Uterus (tissue), 4 donors: ENCODE data around the gene DOK3. TPM values are rescaled to one million over a fixed set of nuclear protein-coding genes. Genes with fewer than 3 reads are reported as not detected.

Experiments used
- DNase-seq, 2 donors: peaks; one replicate each; pipeline ENCODE4 v3.0.0-alpha.2; 2019 to 2020
- H3K27ac ChIP-seq, 2 donors: fragments of 200-600 bp; sonication (generic); 1 replicate in 1 of 2; 2 replicates in 1 of 2; pipeline ENCODE4 v1.5.1; 2016 to 2018
- H3K27me3 ChIP-seq, 2 donors: fragments of 200-600 bp; sonication (generic); one replicate each; pipeline ENCODE4 v1.5.1; 2018 to 2019; ENCODE audit warnings: control low read depth in 1 of 2
- H3K36me3 ChIP-seq, 2 donors: fragments of 200-600 bp; sonication (generic); one replicate each; pipeline ENCODE4 v1.5.1; 2019; ENCODE audit warnings: control low read depth in 1 of 2
- H3K4me1 ChIP-seq, 2 donors: fragments of 200-600 bp; sonication (generic); one replicate each; pipeline ENCODE4 v1.5.1; 2018 to 2019; ENCODE audit warnings: control low read depth in 1 of 2
- H3K4me3 ChIP-seq, 2 donors: fragments of 200-600 bp; sonication (generic); 1 replicate in 1 of 2; 2 replicates in 1 of 2; pipeline ENCODE4 v1.5.1; 2018 to 2019; ENCODE audit warnings: mild to moderate bottlenecking in 1 of 2
- H3K9me3 ChIP-seq, 2 donors: fragments of 200-600 bp; sonication (generic); one replicate each; pipeline ENCODE4 v1.5.1; 2019; ENCODE audit warnings: control low read depth in 1 of 2
- CTCF ChIP-seq, 4 experiments: fragments of 200-600 bp in 2 of 4; fragments of 450-650 bp in 2 of 4; sonication (generic) in 2 of 4; IDR thresholded peaks; one replicate each; pipeline ENCODE4 v1.5.1; 2016 to 2019; ENCODE audit warnings: antibody characterized with exemption in 4 of 4, mild to moderate bottlenecking in 2 of 4, moderate library complexity in 1 of 4
- POLR2A ChIP-seq, 2 donors: fragments of 450-650 bp; IDR thresholded peaks; one replicate each; pipeline ENCODE4 v1.6.1; 2016; ENCODE audit warnings: antibody characterized with exemption in 2 of 2, mild to moderate bottlenecking in 1 of 2, moderate library complexity in 1 of 2
- intact Hi-C: fragments of 100-400 bp; cut with DNase I; formaldehyde crosslinking; loops from one replicate; pipeline ENCODE4 v1.15.1; 2023; ENCODE audit warnings: low total_unique reads
- total RNA-seq, 4 donors: library from RNA; depleted of rRNA in 3 of 4; stranded (reverse); fragments of >200 nt in 3 of 4; gene quantifications; one replicate each; pipeline versions ENCODE4 v1.1.0 to v1.2.4, GENCODE V29; 2014 to 2023
- donor health status: DM: yes; HTN: yes; CAD: no.

The DOK3 gene
- total RNA-seq, 4 donors from 2014 or later = 3.6 to 20.0 (median 7.1) TPM

GRCh38 chr5:177467436-177467835 is 42.2 kb downstream of the DOK3 start:
- Histone ChIP-seq H3K4me1 (peaks cover 0 to 14% of the 10 kb centered on the region in 2 donors), H3K27me3 (no peaks in the 10 kb centered on the region), H3K36me3 (no peaks in the 10 kb centered on the region), H3K9me3 (no peaks in the 10 kb centered on the region), H3K4me3 (no peak overlapping the region), H3K27ac (no peak overlapping the region)
- TF ChIP-seq POLR2A (IDR thresholded peaks at IDR 0.05) (no peak), CTCF (IDR thresholded peaks at IDR 0.05) (no peak)
- intact Hi-C loops = no loop called here
- no peak for DNase-seq

DNA sequence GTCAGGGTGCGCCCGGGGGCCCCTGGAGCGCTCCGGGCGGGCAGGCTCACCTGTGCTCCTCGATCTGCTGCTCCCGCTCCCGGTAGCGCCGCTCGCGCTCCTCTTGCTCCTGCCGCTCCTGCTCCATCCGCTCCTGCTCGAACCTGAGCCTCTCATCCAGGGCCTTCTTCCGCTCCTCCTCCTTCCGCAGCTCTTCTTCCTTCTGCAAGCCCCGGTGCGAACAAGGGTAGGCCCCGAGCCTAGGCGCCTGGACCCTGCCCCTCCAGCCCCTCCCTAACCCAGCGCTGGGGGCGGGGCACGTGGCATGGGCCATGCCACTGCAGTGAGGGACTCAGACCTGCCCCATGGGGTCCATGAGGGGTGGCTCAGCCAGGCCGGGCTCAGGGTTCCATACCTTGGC is 42.8 kb downstream of the DOK3 start:
- TF ChIP-seq POLR2A (IDR thresholded peaks at IDR 0.05) (no peak), CTCF (IDR thresholded peaks at IDR 0.05) (no peak)
- no peaks in the 10 kb centered on the region for H3K9me3 ChIP-seq
- no peak overlapping the region for H3K27ac ChIP-seq
- intact Hi-C loops = no loop called here
- H3K4me3 ChIP-seq = no peak overlapping the region
- no peaks in the 10 kb centered on the region for H3K36me3 ChIP-seq
- H3K4me1 ChIP-seq = peaks cover 0 to 9% of the 10 kb centered on the region in 2 donors
- no peaks in the 10 kb centered on the region for H3K27me3 ChIP-seq
- no peak for DNase-seq

DNA sequence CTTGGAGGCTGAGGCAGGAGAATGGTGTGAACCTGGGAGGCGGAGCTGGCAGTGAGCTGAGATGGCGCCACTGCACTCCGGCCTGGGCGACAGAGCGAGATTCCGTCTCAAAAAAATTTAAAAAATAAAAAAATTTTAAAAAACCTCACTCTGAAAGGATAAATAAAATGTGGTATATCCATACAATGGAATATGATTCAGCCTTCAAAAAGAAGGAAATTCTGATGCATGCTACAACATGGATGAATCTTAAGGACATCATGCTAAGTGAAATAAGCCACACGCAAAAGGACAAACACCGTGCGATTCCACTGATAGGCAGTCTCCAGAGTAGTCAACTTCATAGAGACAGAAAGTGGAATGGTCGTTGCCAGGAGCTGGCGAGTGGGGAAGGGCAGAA is 44.6 kb downstream of the DOK3 start:
- no peak overlapping the region for H3K4me3 ChIP-seq
- H3K27ac ChIP-seq = no peak overlapping the region
- H3K9me3 ChIP-seq = no peaks in the 10 kb centered on the region
- intact Hi-C loops = no loop called here
- no peaks in the 10 kb centered on the region for H3K36me3 ChIP-seq
- no peak for TF ChIP-seq POLR2A (IDR thresholded peaks at IDR 0.05)
- no peak for TF ChIP-seq CTCF (IDR thresholded peaks at IDR 0.05)
- DNase-seq = no peak
- H3K27me3 ChIP-seq = no peaks in the 10 kb centered on the region
- H3K4me1 ChIP-seq = no peaks in the 10 kb centered on the region

DNA sequence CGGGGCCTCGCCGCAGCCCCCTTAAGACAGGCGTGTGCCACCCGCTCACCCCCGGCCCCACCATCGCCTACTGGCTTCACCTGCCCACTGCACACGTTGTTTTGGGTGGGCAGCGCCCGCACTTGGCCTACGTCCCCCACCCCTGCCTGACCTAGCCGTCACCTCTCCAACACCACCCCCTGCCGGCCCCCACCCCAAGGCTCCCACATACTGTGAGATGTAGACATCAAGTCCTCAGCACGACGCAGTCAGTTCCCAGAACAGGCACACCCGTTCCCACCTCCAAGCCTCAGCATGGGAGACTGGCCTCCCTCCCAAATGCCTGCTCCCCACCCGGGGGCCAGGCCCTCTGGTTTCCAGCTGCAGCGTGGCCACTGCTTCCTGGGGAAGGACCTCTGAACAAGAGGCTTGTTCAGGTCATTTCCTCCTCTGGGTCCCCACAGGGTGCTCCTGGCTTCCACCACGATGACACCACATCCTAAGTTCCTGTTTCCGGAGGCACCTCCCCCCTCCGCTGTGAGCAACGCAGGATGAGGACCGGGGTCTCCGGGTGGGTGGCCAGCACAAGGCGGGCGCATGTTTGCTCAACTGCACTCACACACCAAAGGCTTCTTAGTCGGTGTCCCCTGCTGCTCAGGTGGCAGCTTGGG is 47.5 kb downstream of the DOK3 start:
- Histone ChIP-seq H3K4me1 (peaks cover 0 to 2% of the 10 kb centered on the region in 2 donors), H3K9me3 (no peaks in the 10 kb centered on the region), H3K4me3 (no peak overlapping the region), H3K27ac (peak overlapping the region; percentile 20 to 32), H3K36me3 (no peaks in the 10 kb centered on the region), H3K27me3 (no peaks in the 10 kb centered on the region)
- TF ChIP-seq POLR2A (IDR thresholded peaks at IDR 0.05) (no peak), CTCF (IDR thresholded peaks at IDR 0.05) (no peak)
- DNase-seq = no peak
- intact Hi-C loops = no loop called here

DNA sequence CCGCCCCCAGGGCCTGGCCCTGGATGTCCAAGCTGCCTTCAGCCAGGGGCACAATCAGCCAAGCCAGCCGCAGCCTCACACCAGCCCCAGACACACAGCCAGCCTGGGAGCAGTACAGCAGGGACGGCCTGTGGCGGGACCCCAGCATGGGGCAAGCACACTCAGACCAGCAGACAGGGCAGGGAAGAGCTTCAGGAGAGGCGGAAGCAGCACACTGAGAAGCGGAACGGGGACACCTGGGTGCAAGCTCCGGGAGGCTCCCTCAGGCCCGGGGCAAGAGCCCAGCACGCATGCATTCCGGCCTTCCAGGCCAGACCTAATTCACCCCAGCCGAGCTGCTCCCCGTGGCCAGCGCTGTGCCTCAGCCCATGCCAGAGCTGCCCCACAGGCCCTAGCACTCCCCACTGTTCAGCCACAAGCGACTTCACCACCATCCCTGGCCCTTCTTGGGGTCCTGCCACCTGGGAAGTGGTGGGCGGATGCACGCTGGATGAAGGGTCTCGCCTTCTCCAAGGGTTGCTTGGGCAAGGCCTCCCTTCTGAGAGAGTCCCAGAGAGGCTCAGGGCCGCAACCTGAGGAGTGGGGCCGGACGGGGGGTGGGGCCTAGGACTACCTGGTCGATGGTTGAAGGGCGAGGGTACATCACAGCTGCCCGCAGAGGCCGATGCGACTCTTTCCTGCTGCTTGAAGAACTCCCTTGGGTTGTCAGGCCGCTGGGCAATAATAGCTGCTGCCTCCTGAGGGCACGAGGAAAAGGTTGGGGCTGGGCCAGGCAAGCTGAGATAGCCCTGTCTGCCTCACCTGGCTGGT is 49.6 kb downstream of the DOK3 start:
- H3K9me3 ChIP-seq = no peaks in the 10 kb centered on the region
- no peak overlapping the region for H3K27ac ChIP-seq
- H3K27me3 ChIP-seq = no peaks in the 10 kb centered on the region
- intact Hi-C loops = no loop called here
- TF ChIP-seq POLR2A (IDR thresholded peaks at IDR 0.05) = no peak
- no peak for TF ChIP-seq CTCF (IDR thresholded peaks at IDR 0.05)
- no peaks in the 10 kb centered on the region for H3K36me3 ChIP-seq
- no peak for DNase-seq
- H3K4me1 ChIP-seq = peaks cover 0 to 14% of the 10 kb centered on the region in 2 donors
- no peak overlapping the region for H3K4me3 ChIP-seq
